ENCODE results near the gene UBE2L5.
"Not testable (repeated sequence)": the region's sequence is repeated elsewhere in the genome, so short reads cannot be mapped to it uniquely, and the experiment has no call there.

UBE2L5 gene

DNA sequence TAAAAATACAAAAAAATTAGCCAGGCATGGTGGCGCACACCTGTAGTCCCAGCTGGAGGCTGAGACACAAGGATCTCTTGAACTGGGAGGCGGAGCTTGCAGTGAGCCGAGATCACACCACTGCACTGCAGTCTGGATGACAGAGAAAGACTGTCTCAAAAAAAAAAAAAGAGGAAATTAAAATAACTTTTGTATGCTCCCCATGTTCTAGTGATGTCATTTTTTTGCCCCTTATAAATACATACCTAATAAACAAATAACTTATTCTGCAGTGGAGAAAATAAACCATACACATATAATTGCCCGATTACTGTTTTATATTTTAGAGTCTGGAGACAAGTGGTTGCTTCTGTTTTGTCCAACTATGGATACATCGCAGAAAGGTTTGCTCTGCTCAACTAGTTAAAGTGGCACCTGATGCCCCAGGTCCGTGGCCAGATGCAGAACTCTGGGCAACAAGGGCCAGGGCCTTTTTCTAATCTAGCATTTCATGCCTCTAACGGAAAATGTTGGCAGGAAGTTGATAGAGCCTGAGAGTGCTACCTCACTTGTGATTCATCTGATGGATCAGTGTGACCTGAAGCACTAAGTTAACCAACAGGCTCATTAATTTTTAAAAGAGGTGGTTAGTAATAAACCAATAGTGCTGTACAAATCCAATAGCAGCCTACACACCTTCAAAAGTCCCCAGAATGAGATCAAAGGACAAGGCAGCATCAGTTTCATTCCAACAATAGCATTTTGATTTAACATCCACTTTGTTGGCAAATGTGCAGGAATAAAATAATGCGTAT is 18.8 kb downstream of the UBE2L5 start:
- no peak for DNase-seq

- no peak for DNase-seq
These were observed 20.6 kb downstream of the UBE2L5 start for GRCh38 chr13:30442926-30443325.

GRCh38 chr13:30443491-30443890 is 21.2 kb downstream of the UBE2L5 start:
- DNase-seq = not testable (repeated sequence)

DNA sequence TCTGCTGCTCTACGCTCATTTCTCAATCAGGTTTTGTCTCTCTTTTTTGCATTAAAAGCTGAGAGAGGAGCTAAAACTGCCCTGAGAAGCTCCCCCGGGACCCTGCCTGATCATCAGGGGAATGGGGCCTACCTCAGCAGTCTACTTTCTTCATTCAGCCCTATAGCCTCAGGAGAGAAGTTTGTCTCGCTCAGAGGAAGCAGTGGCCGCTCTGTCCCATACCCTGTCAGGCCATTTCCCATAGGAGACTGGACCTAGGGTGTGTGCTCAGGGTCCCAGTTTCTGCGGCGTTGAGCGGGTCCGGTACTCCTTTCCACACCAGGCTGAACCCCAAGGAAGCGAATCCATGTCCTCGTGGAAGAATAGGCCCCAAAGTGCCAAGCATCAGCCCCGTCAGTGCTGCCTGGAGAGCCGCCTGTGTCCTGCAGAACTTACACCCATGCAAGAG is 21.7 kb downstream of the UBE2L5 start:
- DNase-seq = no peak

GRCh38 chr13:30446126-30446500 is 23.8 kb downstream of the UBE2L5 start:
- no peak for DNase-seq

DNA sequence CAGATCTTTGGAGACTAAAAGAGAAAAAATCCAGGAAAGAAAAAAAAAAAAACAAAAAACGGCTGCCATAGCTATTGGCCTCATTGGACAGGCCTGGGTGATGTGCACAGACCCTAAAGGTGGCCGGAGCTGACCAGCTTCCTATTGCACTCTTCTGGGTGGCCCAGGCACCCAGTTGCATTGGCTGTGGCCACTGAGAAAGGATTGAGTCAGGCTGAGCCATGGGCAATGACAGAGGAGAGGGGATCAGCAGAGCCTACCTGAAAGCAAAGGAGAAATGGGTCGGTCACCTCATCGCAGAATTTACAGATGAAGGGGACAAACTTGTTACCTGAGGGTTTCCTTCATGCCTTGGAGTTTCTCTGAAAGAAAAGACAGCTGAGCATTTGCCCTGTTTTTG is 26.1 kb downstream of the UBE2L5 start:
- DNase-seq = no peak

- DNase-seq = no peak
These were observed 27.8 kb downstream of the UBE2L5 start for GRCh38 chr13:30450066-30450465.

DNA sequence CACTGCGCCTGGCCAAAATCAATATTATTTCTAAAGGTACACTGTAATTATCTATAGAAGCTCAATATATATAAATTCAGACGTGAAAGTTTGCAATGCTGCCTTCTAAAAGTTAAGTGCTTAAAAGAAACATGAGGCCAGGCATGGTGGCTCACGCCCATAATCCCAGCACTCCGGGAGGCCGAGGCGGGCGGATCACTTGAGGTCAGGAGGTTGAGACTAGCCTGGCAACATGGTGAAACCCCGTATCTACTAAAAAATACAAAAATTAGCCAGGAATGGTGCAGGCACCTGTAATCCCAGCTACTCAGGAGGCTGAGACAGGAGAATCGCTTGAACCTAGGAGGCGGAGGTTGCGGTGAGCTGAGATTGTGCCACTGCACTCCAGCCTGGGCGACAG is 29.2 kb downstream of the UBE2L5 start:
- not testable (repeated sequence) for DNase-seq

DNA sequence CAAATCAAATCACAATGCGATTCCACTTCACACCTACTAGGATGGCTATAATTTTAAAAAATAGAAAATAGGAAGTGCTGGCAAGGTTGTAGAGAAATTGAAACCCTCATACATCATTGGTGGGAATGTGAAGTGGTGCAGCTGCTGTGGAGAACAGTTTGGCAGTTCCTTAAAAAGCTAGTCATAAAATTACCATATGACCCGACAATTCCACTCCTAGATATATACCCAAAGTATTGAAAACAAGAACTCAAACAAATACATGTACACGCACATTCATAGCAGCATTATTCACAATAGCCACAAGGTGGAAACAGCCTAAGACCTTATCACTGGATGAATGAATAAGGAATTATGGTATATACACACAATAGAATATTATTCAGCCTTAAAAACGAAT is 31.4 kb downstream of the UBE2L5 start:
- DNase-seq = no peak

DNA sequence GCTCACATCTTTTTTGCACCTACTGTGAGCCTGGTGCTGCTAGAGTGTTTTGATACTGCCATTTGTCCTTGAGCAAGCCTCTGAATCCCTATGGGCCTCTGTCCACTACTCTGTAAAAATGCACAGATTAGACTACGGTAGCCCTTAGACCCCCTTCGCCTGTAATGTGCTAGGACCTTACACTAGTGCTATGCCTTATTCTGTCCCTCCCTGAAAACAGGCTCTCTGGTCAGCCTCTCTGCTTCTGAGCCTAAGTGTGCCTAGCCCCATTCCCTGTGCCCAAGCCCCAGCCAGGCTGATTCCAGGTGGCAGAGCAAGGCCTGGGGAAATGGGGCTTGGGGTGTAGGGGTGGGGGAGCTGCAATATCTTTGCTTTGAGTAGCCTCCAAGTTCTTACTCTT is 32.7 kb downstream of the UBE2L5 start:
- DNase-seq = no peak

DNA sequence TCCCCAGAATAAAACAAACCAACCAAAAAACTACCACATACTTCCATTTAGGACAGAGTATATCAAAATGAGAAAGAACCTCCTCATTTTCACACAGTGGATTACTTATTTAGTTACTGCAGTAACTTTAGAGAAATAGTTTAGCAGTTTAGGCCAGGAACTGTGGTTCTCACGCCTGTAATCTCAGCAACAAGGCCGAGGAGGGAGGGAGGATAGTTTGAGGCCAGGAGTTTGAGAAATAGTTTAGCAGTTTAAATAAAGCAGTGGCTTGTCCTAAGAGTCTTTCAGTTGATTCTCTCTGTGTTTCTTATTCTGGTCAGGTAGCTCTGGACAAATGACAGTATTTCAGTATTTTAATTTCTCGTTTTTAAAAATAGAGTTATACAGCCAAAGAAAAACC is 34.0 kb downstream of the UBE2L5 start:
- no peak for DNase-seq

DNA sequence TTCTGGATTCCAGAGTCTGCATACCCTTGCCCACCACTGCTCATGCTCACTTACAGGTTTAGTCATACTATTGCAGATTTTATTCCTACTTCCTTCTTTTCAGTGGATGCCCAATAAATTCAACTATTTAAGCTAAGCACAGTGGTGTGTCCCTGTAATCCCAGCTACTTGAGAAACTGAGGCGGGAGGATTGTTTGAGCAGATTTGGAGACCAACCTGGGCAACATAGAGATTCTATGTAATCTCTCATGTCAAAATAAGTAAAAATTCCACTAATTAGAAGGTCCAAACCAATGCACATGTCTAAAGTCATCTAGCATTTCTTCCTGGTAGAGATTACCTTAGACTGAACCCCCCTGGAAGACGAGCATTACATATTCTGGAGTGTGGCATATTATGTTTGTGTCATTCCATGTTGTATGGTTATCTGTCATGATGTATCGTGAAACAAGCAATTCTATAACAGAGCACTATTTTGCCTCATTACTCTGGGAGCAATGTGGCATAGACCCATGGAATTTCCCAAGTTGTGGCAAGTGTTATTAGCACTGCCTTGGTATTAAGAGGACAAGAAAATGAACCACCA is 35.1 kb downstream of the UBE2L5 start:
- no peak for DNase-seq

DNA sequence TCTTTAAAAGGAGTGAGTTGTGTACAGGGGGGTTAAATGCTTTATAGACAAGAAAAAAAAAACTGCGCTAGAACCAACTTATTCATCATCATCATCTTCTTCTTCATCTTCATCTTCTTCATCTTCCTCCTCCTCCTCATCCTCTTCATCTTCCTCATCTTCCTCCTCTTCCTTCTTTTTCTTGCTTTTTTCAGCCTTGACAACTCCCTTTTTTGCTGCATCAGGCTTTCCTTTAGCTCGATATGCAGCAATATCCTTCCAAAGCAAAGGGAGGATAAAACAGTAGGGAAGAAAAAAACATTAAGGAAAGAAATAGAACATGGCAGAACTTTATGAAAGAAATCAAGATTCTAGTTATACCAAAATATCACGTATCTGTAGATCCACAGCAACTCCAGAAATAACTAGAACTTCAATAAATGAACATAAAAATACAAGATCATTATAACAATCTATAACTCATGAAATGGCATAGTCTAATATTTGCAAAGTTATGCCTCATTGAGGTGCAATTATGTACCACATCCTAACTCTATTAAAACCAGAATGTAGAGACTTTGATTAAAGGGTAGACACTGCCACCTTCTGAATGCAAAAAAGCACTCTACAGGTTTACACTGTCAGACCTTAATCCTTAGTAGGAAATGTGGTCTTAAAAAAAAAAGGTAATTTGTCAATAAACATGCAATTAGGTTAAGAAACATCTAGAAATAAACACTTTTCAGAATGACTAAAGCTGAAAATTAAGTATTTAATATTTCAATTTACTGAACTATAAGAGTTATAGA is 39.2 kb downstream of the UBE2L5 start:
- not testable (repeated sequence) for DNase-seq

GRCh38 chr13:30463787-30464495 is 41.6 kb downstream of the UBE2L5 start:
- no peak for DNase-seq

DNA sequence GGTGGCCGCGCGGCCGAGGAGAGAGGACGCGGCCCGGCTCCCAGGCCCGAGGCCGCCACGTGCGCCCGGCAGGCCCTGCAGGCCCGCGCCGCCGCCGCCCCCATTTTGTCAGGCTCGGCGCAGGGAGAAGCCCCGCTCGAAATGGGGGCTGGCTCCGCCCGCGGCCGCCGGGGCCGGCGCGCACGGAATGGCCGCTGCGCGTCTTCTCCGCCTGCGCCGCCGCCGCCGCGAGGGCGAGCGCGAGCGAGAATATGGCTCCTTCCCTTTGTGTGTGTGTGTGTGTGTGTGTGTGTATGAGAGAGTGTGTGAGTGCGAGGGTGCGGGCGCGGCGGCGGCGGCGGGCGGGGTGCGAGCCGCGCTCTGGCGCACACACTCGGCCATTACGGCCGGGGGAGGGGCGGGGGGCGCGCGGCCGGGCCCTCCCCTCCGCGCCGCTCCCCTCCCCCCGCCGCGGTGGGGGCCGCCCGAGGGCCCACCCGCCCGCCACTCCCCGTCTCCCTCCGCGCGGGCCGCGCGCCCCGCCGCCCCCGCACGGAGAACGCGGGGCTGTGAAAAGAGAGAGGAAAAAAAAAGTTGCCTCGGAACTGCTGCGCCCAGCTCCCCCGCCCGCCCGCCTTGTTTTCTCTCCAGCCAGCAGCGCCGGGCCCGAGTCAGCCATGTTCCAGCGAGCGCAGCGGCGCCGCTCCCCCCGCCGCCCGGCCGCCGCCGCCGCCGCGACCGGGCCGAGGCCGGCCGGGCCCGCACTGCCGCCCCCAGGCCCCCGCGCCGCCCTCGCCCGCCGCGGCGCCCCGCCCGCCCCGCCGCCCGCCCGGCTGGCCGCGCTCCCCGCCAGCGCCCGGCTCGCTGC is 42.4 kb downstream of the UBE2L5 start:
- DNase-seq = no peak

- no peak for DNase-seq
These were observed 43.0 kb downstream of the UBE2L5 start for GRCh38 chr13:30465343-30465592.

GRCh38 chr13:30465593-30466357 is 43.5 kb downstream of the UBE2L5 start, which contains the start of gene HMGB1:
Gene HMGB1 (minus strand): TSS chr13:30465936. CDS start chr13:30463680, 2,256 bp downstream.
- DNase-seq = peak; percentile 90

DNA sequence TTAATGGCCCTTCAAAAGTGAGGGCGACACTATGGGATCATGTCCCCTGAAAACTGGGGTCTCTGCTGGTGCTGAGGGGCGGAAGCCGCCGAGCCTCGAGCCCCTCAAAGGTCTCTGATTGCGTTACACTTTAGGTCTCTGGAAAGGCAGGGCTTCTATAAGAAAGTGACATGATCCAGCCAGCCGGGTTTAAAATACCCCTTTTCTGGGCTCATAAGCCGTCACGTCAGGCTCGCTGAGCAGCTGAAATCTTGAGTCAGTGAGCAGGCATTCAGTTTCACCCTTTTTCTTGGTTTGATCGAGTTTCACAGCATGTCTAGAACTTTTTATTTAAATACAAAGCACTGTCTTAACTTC is 44.0 kb downstream of the UBE2L5 start:
- DNase-seq = no peak

- DNase-seq = no peak
These were observed 44.6 kb downstream of the UBE2L5 start for GRCh38 chr13:30466841-30467252.

DNA sequence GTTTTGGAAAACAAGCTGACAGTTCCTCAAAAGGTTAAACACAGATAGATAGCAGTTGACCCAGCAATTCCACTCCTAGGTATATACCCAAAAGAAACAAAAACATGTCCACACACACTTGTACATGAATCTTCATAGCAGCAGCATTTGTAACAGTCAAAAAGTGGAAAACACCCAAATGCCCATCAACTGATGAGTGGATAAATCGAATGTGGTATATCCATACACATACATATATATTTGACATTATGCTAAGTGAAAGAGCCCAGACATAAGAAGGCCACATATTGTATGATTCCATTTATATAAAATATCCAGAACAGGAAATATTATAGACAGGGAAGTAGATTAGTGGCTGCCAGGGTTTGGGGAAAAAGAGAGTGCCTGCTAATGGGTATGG is 51.4 kb downstream of the UBE2L5 start:
- DNase-seq = no peak

- DNase-seq = no peak
These were observed 55.3 kb downstream of the UBE2L5 start for GRCh38 chr13:30477346-30478195.

Measured in NCI-H1417 treated with DMSO at 0.1 percent for 48 hours (cell line).